H1 (cell line): ENCODE data around the gene NR2E3. TPM values are rescaled to one million over a fixed set of nuclear protein-coding genes. Genes with fewer than 3 reads are reported as not detected.

ENCODE experiments used
- CTCF ChIA-PET: fragments of 300-600 bp; sonication (Branson Sonifier 250); formaldehyde crosslinking; loops from one replicate; lab custom pipeline; 2021; ENCODE audit not compliant: partially characterized antibody; lab: Charles Lee
- POLR2A ChIA-PET: fragments of 300-600 bp; sonication (Branson Sonifier 250); formaldehyde crosslinking; loops from one replicate; lab custom pipeline; 2021; ENCODE audit warnings: inconsistent platforms; ENCODE audit not compliant: partially characterized antibody; lab: Charles Lee
- DNase-seq, 2 experiments: peaks; one replicate each; pipeline versions ENCODE4 v3.0.0 to v3.0.0-alpha.2; 2010 to 2022; ENCODE audit warnings: low spot score in 2 of 2, low read depth in 1 of 2, mixed read lengths in 1 of 2
- FAIRE-seq: peaks from 2 replicates; lab custom pipeline; 2011; peaks lifted over from hg19 to GRCh38; lab: Jason Lieb, UNC
- H2AFZ ChIP-seq: 2 replicates; pipeline ENCODE4 v1.8.1; 2012; ENCODE audit warnings: low read length, inconsistent platforms
- H2AK5ac ChIP-seq: 2 replicates; pipeline ENCODE4 v1.6.1; 2013; ENCODE audit warnings: low read depth, low read length
- H2BK120ac ChIP-seq: replicated peaks from 2 replicates; pipeline ENCODE3; 2013; ENCODE audit warnings: low read depth, low read length, inconsistent platforms
- H2BK12ac ChIP-seq: 2 replicates; pipeline ENCODE4 v1.6.1; 2013; ENCODE audit warnings: low read depth, low read length
- H2BK15ac ChIP-seq: 2 replicates; pipeline ENCODE4 v1.6.1; 2013; ENCODE audit warnings: low read length
- H2BK20ac ChIP-seq: 2 replicates; pipeline ENCODE4 v1.6.1; 2013; ENCODE audit warnings: low read length
- H2BK5ac ChIP-seq: 2 replicates; pipeline ENCODE4 v1.6.1; 2013; ENCODE audit warnings: low read depth, low read length
- H3K14ac ChIP-seq: 2 replicates; pipeline ENCODE4 v1.6.1; 2013; ENCODE audit warnings: inconsistent platforms; ENCODE audit not compliant: insufficient read length
- H3K18ac ChIP-seq: 2 replicates; pipeline ENCODE4 v1.6.1; 2013; ENCODE audit warnings: low read length; ENCODE audit errors: extremely low read depth
- H3K23ac ChIP-seq: 2 replicates; pipeline ENCODE4 v1.6.1; 2013; ENCODE audit warnings: inconsistent platforms; ENCODE audit not compliant: insufficient read length
- H3K23me2 ChIP-seq: 2 replicates; pipeline ENCODE4 v1.6.1; 2013; ENCODE audit warnings: low read depth, low read length
- H3K27ac ChIP-seq: 2 replicates; pipeline ENCODE4 v1.6.1; 2011; ENCODE audit warnings: low read depth, low read length, inconsistent platforms
- H3K27me3 ChIP-seq, 4 experiments: replicated peaks in 1 of 4; 1 replicate in 1 of 4; 2 replicates in 3 of 4; pipeline versions ENCODE4 v1.6.1 to v1.8.1; 2011 to 2013; ENCODE audit warnings: low read length in 3 of 4, mild to moderate bottlenecking in 3 of 4, inconsistent platforms in 2 of 4, mixed read lengths in 2 of 4, moderate library complexity in 1 of 4; ENCODE audit not compliant: control insufficient read depth in 3 of 4, insufficient read depth in 3 of 4; ENCODE audit errors: extremely low read depth in 1 of 4
- H3K36me3 ChIP-seq, 4 experiments: 2 replicates each; pipeline versions ENCODE4 v1.6.1 to v1.8.1; 2011 to 2013; ENCODE audit warnings: mild to moderate bottlenecking in 4 of 4, low read length in 3 of 4, moderate library complexity in 2 of 4, control low read depth in 1 of 4, inconsistent platforms in 1 of 4; ENCODE audit not compliant: insufficient read depth in 4 of 4, control insufficient read depth in 2 of 4
- H3K4ac ChIP-seq: replicated peaks from 2 replicates; pipeline ENCODE3; 2013; ENCODE audit warnings: low read length, low read depth, mixed read lengths, inconsistent platforms; ENCODE audit not compliant: insufficient read length
- H3K4me1 ChIP-seq, 4 experiments: replicated peaks in 1 of 4; 1 replicate in 1 of 4; 2 replicates in 3 of 4; pipeline versions ENCODE4 v1.6.1 to v1.8.1; 2011 to 2013; ENCODE audit warnings: low read length in 3 of 4, inconsistent platforms in 2 of 4, mixed read lengths in 1 of 4; ENCODE audit not compliant: insufficient read depth in 4 of 4, control insufficient read depth in 3 of 4
- H3K4me2 ChIP-seq, 2 experiments: 2 replicates each; pipeline versions ENCODE4 v1.6.1 to v1.8.1; 2011 to 2013; ENCODE audit warnings: low read depth in 2 of 2, low read length in 2 of 2, control low read depth in 1 of 2, inconsistent platforms in 1 of 2, mild to moderate bottlenecking in 1 of 2; ENCODE audit not compliant: insufficient read depth in 1 of 2
- H3K4me3 ChIP-seq, 4 experiments: fragments of 200-600, 300-600 bp in 1 of 4; sonication (generic), shearing (Covaris generic), sonication (Bioruptor Twin) in 1 of 4; 2 replicates each; pipeline versions ENCODE4 v1.5.1 to v1.8.1; 2011 to 2016; ENCODE audit warnings: low read length in 4 of 4, low read depth in 3 of 4, control low read depth in 2 of 4, inconsistent platforms in 2 of 4, mild to moderate bottlenecking in 2 of 4, mixed read lengths in 1 of 4, moderate library complexity in 1 of 4; ENCODE audit not compliant: insufficient read depth in 2 of 4; ENCODE audit errors: extremely low read depth in 1 of 4
- H3K56ac ChIP-seq: replicated peaks from 2 replicates; pipeline ENCODE3; 2013; ENCODE audit warnings: low read depth, mild to moderate bottlenecking, mixed read lengths, low read length, inconsistent platforms; ENCODE audit not compliant: insufficient read length
- H3K79me1 ChIP-seq: 2 replicates; pipeline ENCODE4 v1.6.1; 2013; ENCODE audit warnings: low read depth, low read length, control low read depth
- H3K79me2 ChIP-seq, 2 experiments: 2 replicates each; pipeline versions ENCODE4 v1.6.1 to v1.8.1; 2012 to 2013; ENCODE audit warnings: low read length in 2 of 2, mild to moderate bottlenecking in 2 of 2, inconsistent platforms in 1 of 2; ENCODE audit not compliant: insufficient read depth in 2 of 2, control insufficient read depth in 1 of 2
- H3K9ac ChIP-seq, 4 experiments: replicated peaks in 1 of 4; 1 replicate in 1 of 4; 2 replicates in 3 of 4; pipeline versions ENCODE4 v1.6.1 to v1.8.1; 2011 to 2013; ENCODE audit warnings: low read depth in 3 of 4, low read length in 3 of 4, control low read depth in 2 of 4, mild to moderate bottlenecking in 2 of 4, moderate library complexity in 2 of 4, inconsistent platforms in 1 of 4; ENCODE audit errors: extremely low read depth in 1 of 4
- H3K9me3 ChIP-seq, 2 experiments: 2 replicates each; pipeline versions ENCODE4 v1.6.1 to v1.8.1; 2012 to 2013; ENCODE audit warnings: mild to moderate bottlenecking in 2 of 2, moderate library complexity in 2 of 2, control low read depth in 1 of 2, inconsistent platforms in 1 of 2, low read depth in 1 of 2, low read length in 1 of 2, mixed read lengths in 1 of 2; ENCODE audit not compliant: insufficient read depth in 2 of 2
- H4K20me1 ChIP-seq, 2 experiments: replicated peaks in 1 of 2; 2 replicates each; pipeline versions ENCODE3 to v1.8.1; 2011 to 2013; ENCODE audit warnings: inconsistent platforms in 2 of 2, low read length in 2 of 2, mild to moderate bottlenecking in 1 of 2; ENCODE audit not compliant: insufficient read depth in 2 of 2, control insufficient read depth in 1 of 2
- H4K5ac ChIP-seq: 2 replicates; pipeline ENCODE4 v1.6.1; 2013; ENCODE audit warnings: low read length, low read depth, mixed read lengths, inconsistent platforms; ENCODE audit not compliant: insufficient read length
- H4K8ac ChIP-seq: 2 replicates; pipeline ENCODE4 v1.8.0; 2013; ENCODE audit warnings: mild to moderate bottlenecking, moderate library complexity, low read length, inconsistent platforms; ENCODE audit not compliant: insufficient read depth; ENCODE audit errors: extremely low read depth
- H4K91ac ChIP-seq: replicated peaks from 2 replicates; pipeline ENCODE3; 2013; ENCODE audit warnings: low read length, mixed read lengths, inconsistent platforms; ENCODE audit not compliant: insufficient read length
- ATF3 ChIP-seq: IDR thresholded peaks from 2 replicates; pipeline ENCODE4 v1.6.1; 2011; ENCODE audit warnings: low read depth, mild to moderate bottlenecking, low read length; ENCODE audit not compliant: insufficient read depth
- BCL11A ChIP-seq, 2 experiments: IDR thresholded peaks; one replicate each; pipeline ENCODE4 v1.6.1; 2011; ENCODE audit warnings: low read depth in 2 of 2, low read length in 2 of 2, mild to moderate bottlenecking in 2 of 2
- CTBP2 ChIP-seq: IDR thresholded peaks from 2 replicates; pipeline ENCODE4 v1.7.0; 2011; ENCODE audit warnings: borderline replicate concordance, mild to moderate bottlenecking, moderate library complexity, mixed read lengths, low read length; ENCODE audit not compliant: insufficient read depth, insufficient read length
- GABPA ChIP-seq: IDR thresholded peaks from 2 replicates; pipeline ENCODE4 v1.6.1; 2011; ENCODE audit warnings: mild to moderate bottlenecking, low read length, moderate library complexity, borderline replicate concordance; ENCODE audit not compliant: insufficient read depth
- JUND ChIP-seq: IDR thresholded peaks from 2 replicates; pipeline ENCODE4 v1.6.1; 2011; ENCODE audit warnings: mild to moderate bottlenecking, improper control_type of control experiment, low read length
- RNF2 ChIP-seq: fragments of 200-900, 300-1000 bp; sonication (generic); IDR thresholded peaks from 2 replicates; pipeline ENCODE4 v1.7.1; 2016; ENCODE audit warnings: borderline replicate concordance, low read depth, mild to moderate bottlenecking, antibody characterized with exemption, low read length; ENCODE audit not compliant: poor library complexity, severe bottlenecking; ENCODE audit errors: missing control alignments
- WGBS, 2 experiments: shearing (Covaris generic) in 1 of 2; methylation state at CpG; one replicate each; pipeline versions ENCODE4 v1.1.6 to v1.1.7; 2013 to 2015; ENCODE audit warnings: low lambda C conversion rate in 2 of 2, mixed read lengths in 2 of 2, inconsistent platforms in 1 of 2, low coverage in 1 of 2, missing lambda C conversion rate in 1 of 2; ENCODE audit not compliant: insufficient replicate concordance in 2 of 2, insufficient coverage in 1 of 2, insufficient read length in 1 of 2; ENCODE audit errors: extremely low coverage in 1 of 2, missing lambda C conversion rate in 1 of 2; 5-methylcytosine and 5-hydroxymethylcytosine counted together
- polyA plus RNA-seq, 7 experiments: library from polyadenylated mRNA; depleted of rRNA in 3 of 7; stranded (reverse) in 5 of 7; unstranded in 2 of 7; fragments of >200 nt in 5 of 7; fragments of 200-250 nt in 2 of 7; gene quantifications; 1 replicate in 5 of 7; 2 replicates in 1 of 7; 4 replicates in 1 of 7; pipeline versions ENCODE4 v1.2.1 to v1.2.3, GENCODE V29; 2011 to 2013; ENCODE audit warnings: missing spikeins in 2 of 7, mixed read lengths in 2 of 7
- total RNA-seq: library from RNA; stranded (reverse); fragmentation: NEBNext Ultra II Directional; extraction: Animal tissue kit (Norgen Biotek cat#: 25700); gene quantifications from 2 replicates; pipeline ENCODE4 v1.2.1, GENCODE V29; 2021
- TF ChIP-seq, protein P1 (sequence below): IDR thresholded peaks from 2 replicates; pipeline ENCODE4 v1.6.1; 2011; ENCODE audit warnings: low read length, improper control_type of control experiment
- TF ChIP-seq, protein P2 (sequence below): IDR thresholded peaks from 2 replicates; pipeline ENCODE4 v1.6.1; 2012; ENCODE audit warnings: inconsistent platforms

The NR2E3 gene
- total and polyA plus RNA-seq, 2 of the 8 experiments (the other 6 are each of a cell fraction or from before 2014, with no cell fraction given), result 0.56 to 0.80 TPM

- H2BK120ac ChIP-seq, result no peak overlapping the region
- no peaks in the 10 kb centered on the region for H4K20me1 ChIP-seq
- no peaks in the 10 kb centered on the region for H3K27me3 ChIP-seq
- no peak overlapping the region for H3K14ac ChIP-seq
- H4K5ac ChIP-seq, result no peak overlapping the region
- no peak overlapping the region for H3K27ac ChIP-seq
- no peak overlapping the region for H4K91ac ChIP-seq
- POLR2A ChIA-PET, result no interaction called here
- H3K9ac ChIP-seq, result no peak overlapping the region
- FAIRE-seq (no peak), DNase-seq (peak in 1 of 2 experiments; percentile 96)
- H2BK20ac ChIP-seq, result no peak overlapping the region
- no peak overlapping the region; the same call in 1 of the 2 replicates for H4K8ac ChIP-seq
- no peak overlapping the region for H3K56ac ChIP-seq
- no peak overlapping the region for H3K23ac ChIP-seq
- no peak overlapping the region for H3K4me3 ChIP-seq
- H3K9me3 ChIP-seq, result no peaks in the 10 kb centered on the region
- H2BK12ac ChIP-seq, result no peak overlapping the region
- H3K18ac ChIP-seq, result no peak overlapping the region
- peaks cover 11 to 15% (median 14%) of the 10 kb centered on the region in 4 experiments for H3K4me1 ChIP-seq
- H3K79me2 ChIP-seq, result no peaks in the 10 kb centered on the region
- 70% methylated on average over 19 of the region's 21 CpGs; no CpG with 5 or more reads in 1 of the 2 experiments for WGBS, 2 experiments
- no peak overlapping the region for H3K4ac ChIP-seq
- H2AK5ac ChIP-seq, result no peak overlapping the region
- H2BK5ac ChIP-seq, result no peak overlapping the region
- CTCF ChIA-PET, result interaction anchor here (0.7 to 5.6 kb wide), 45 partner anchors 13 to 829 kb away, joined by 3 to 67 read pairs (median 4); no protein-coding TSS in a partner anchor
- H3K36me3 ChIP-seq, result no peaks in the 10 kb centered on the region
- H3K4me2 ChIP-seq, result no peak overlapping the region
- H2AFZ ChIP-seq, result peak overlapping the region; percentile 62; the same call in 1 of the 2 replicates
- H3K23me2 ChIP-seq, result peaks cover 1% of the 10 kb centered on the region; the same call in 1 of the 2 replicates
- H2BK15ac ChIP-seq, result 0 out of 2 replicates have a peak overlapping the region, but pooled peaks have one; percentile 12
- no peaks in the 10 kb centered on the region for H3K79me1 ChIP-seq
- TF ChIP-seq JUND (0 out of 2 replicates have a peak, but pooled peaks have one; percentile 11), GABPA (no peak), CTBP2 (no peak), RNF2 (no peak), ATF3 (no peak), BCL11A (IDR thresholded peaks at IDR 0.05; ENCODE audit: low read depth in 2 of 2, low read length in 2 of 2) (no peak)
- TF ChIP-seq, protein P1, sequence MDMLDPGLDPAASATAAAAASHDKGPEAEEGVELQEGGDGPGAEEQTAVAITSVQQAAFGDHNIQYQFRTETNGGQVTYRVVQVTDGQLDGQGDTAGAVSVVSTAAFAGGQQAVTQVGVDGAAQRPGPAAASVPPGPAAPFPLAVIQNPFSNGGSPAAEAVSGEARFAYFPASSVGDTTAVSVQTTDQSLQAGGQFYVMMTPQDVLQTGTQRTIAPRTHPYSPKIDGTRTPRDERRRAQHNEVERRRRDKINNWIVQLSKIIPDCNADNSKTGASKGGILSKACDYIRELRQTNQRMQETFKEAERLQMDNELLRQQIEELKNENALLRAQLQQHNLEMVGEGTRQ, result 0 out of 2 replicates have a peak, but pooled peaks have one; percentile 42
- TF ChIP-seq, protein P2, sequence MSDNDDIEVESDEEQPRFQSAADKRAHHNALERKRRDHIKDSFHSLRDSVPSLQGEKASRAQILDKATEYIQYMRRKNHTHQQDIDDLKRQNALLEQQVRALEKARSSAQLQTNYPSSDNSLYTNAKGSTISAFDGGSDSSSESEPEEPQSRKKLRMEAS, result peak; percentile 66
Observed at GRCh38 chr15:71802770-71803169, 7.6 kb upstream of the NR2E3 start.
